MM.1S (cell line): ENCODE data around the gene VGLL3.

Source experiments
- DNase-seq: peaks from one replicate; pipeline ENCODE4 v3.0.0-alpha.2; 2015
- H2AFZ ChIP-seq: fragments of 300-600 bp; sonication (generic); 2 replicates; pipeline ENCODE4 v1.6.0; 2016; ENCODE audit warnings: antibody characterized with exemption, low read length
- H3F3A ChIP-seq: fragments of 300-600 bp; sonication (generic); 2 replicates; pipeline ENCODE4 v1.6.1; 2016; ENCODE audit warnings: mild to moderate bottlenecking, antibody characterized with exemption, low read length, moderate library complexity, mixed read lengths; ENCODE audit not compliant: insufficient read depth
- H3K27ac ChIP-seq: fragments of 300-600 bp; sonication (generic); 2 replicates; pipeline ENCODE4 v1.5.1; 2016; ENCODE audit warnings: mild to moderate bottlenecking, low read length
- H3K27me3 ChIP-seq: fragments of 300-600 bp; sonication (generic); replicated peaks from 2 replicates; pipeline ENCODE4 v1.6.0; 2016; ENCODE audit warnings: low read length; ENCODE audit not compliant: insufficient read depth
- H3K36me3 ChIP-seq: fragments of 300-600 bp; sonication (generic); replicated peaks from 2 replicates; pipeline ENCODE4 v1.6.1; 2016; ENCODE audit warnings: mild to moderate bottlenecking, low read length, mixed read lengths; ENCODE audit not compliant: insufficient read depth
- H3K4me1 ChIP-seq: fragments of 300-600 bp; sonication (generic); 2 replicates; pipeline ENCODE4 v1.6.1; 2016; ENCODE audit warnings: low read length, mixed read lengths
- H3K4me2 ChIP-seq: fragments of 300-600 bp; sonication (generic); 2 replicates; pipeline ENCODE4 v1.6.0; 2016; ENCODE audit warnings: low read depth, low read length
- H3K4me3 ChIP-seq: fragments of 300-600 bp; sonication (generic); 2 replicates; pipeline ENCODE4 v1.5.1; 2016; ENCODE audit warnings: low read length, mixed read lengths
- H3K79me2 ChIP-seq: fragments of 300-600 bp; sonication (generic); 2 replicates; pipeline ENCODE4 v1.6.1; 2016; ENCODE audit warnings: mixed run types, low read length, mixed read lengths
- H3K9ac ChIP-seq: fragments of 300-600 bp; sonication (generic); 2 replicates; pipeline ENCODE4 v1.6.1; 2016; ENCODE audit warnings: low read length, mixed read lengths
- H3K9me2 ChIP-seq: fragments of 300-600 bp; sonication (generic); replicated peaks from 2 replicates; pipeline ENCODE4 v1.6.1; 2016; ENCODE audit warnings: mild to moderate bottlenecking, low read length, mixed read lengths; ENCODE audit not compliant: insufficient read depth
- H3K9me3 ChIP-seq: fragments of 300-600 bp; sonication (generic); replicated peaks from 2 replicates; pipeline ENCODE4 v1.6.1; 2016; ENCODE audit warnings: mild to moderate bottlenecking, low read length, mixed read lengths; ENCODE audit not compliant: insufficient read depth
- H4K20me1 ChIP-seq: fragments of 300-600 bp; sonication (generic); 2 replicates; pipeline ENCODE4 v1.6.1; 2016; ENCODE audit warnings: mild to moderate bottlenecking, low read length, moderate library complexity, mixed read lengths; ENCODE audit not compliant: insufficient read depth
- CTCF ChIP-seq: fragments of 300-600 bp; sonication (generic); IDR thresholded peaks from 2 replicates; pipeline ENCODE4 v1.5.1; 2016; ENCODE audit warnings: antibody characterized with exemption, low read length, mixed read lengths
- EZH2 ChIP-seq: fragments of 300-600 bp; sonication (generic); optimal IDR thresholded peaks from 2 replicates; pipeline ENCODE3; 2017; ENCODE audit warnings: low read depth, mild to moderate bottlenecking, antibody characterized with exemption, low read length, mixed read lengths
- EZH2phosphoT487 ChIP-seq: fragments of 300-600 bp; sonication (generic); IDR thresholded peaks from 2 replicates; pipeline ENCODE4 v1.6.1; 2018; ENCODE audit warnings: antibody characterized with exemption, low read length

Gene VGLL3

GRCh38 chr3:86993704-86994103, 2.8 kb upstream of the VGLL3 start:
- no peak for TF ChIP-seq CTCF
- TF ChIP-seq EZH2 = no peak
- TF ChIP-seq EZH2phosphoT487 = no peak
- H3K9me2 ChIP-seq = no peaks in the 10 kb centered on the region
- H3K4me1 ChIP-seq = no peaks in the 10 kb centered on the region
- no peaks in the 10 kb centered on the region for H3K36me3 ChIP-seq
- no peak overlapping the region for H3K4me2 ChIP-seq
- H3K27ac ChIP-seq = no peak overlapping the region
- no peaks in the 10 kb centered on the region for H3K27me3 ChIP-seq
- no peak for DNase-seq
- H3K9ac ChIP-seq = no peak overlapping the region
- H3F3A ChIP-seq = no peaks in the 10 kb centered on the region
- no peak overlapping the region for H2AFZ ChIP-seq
- no peak overlapping the region for H3K4me3 ChIP-seq
- H3K9me3 ChIP-seq = no peaks in the 10 kb centered on the region
- H4K20me1 ChIP-seq = no peaks in the 10 kb centered on the region
- H3K79me2 ChIP-seq = no peaks in the 10 kb centered on the region

- no peaks in the 10 kb centered on the region for H3K79me2 ChIP-seq
- H3K36me3 ChIP-seq = no peaks in the 10 kb centered on the region
- DNase-seq = no peak
- TF ChIP-seq CTCF = no peak
- TF ChIP-seq EZH2phosphoT487 = no peak
- no peak for TF ChIP-seq EZH2
- no peaks in the 10 kb centered on the region for H3F3A ChIP-seq
- H3K9me2 ChIP-seq = no peaks in the 10 kb centered on the region
- no peak overlapping the region for H3K27ac ChIP-seq
- no peaks in the 10 kb centered on the region for H4K20me1 ChIP-seq
- H2AFZ ChIP-seq = 0 out of 2 replicates have a peak overlapping the region, but pooled peaks have one; percentile 94
- H3K9me3 ChIP-seq = no peaks in the 10 kb centered on the region
- H3K27me3 ChIP-seq = no peaks in the 10 kb centered on the region
- no peak overlapping the region for H3K9ac ChIP-seq
- peak overlapping the region; percentile 68 for H3K4me3 ChIP-seq
- H3K4me2 ChIP-seq = peak overlapping the region; percentile 84; the same call in 1 of the 2 replicates
- no peaks in the 10 kb centered on the region for H3K4me1 ChIP-seq
Observed at GRCh38 chr3:86991840-86992435, 989 bp upstream of the VGLL3 start.

- Histone ChIP-seq H3F3A (no peaks in the 10 kb centered on the region), H3K27ac (no peak overlapping the region), H3K4me1 (no peaks in the 10 kb centered on the region), H3K4me3 (peak overlapping the region; percentile 68), H3K9me3 (no peaks in the 10 kb centered on the region), H3K4me2 (peak overlapping the region; percentile 84), H4K20me1 (no peaks in the 10 kb centered on the region), H3K9ac (peak overlapping the region; percentile 23; the same call in 1 of the 2 replicates), H3K36me3 (no peaks in the 10 kb centered on the region), H3K27me3 (no peaks in the 10 kb centered on the region), H2AFZ (peak overlapping the region; percentile 94), H3K9me2 (no peaks in the 10 kb centered on the region), H3K79me2 (no peaks in the 10 kb centered on the region)
- DNase-seq = no peak
- TF ChIP-seq EZH2phosphoT487 = no peak
Observed at GRCh38 chr3:86991482-86991815, 500 bp upstream of the VGLL3 start.

- no peak overlapping the region for H3K27ac ChIP-seq
- H3K4me1 ChIP-seq = no peaks in the 10 kb centered on the region
Observed at GRCh38 chr3:86990012-86990733, 776 bp downstream of the VGLL3 start.

More at GRCh38 chr3:86990012-86990733, 776 bp downstream of the VGLL3 start:
- Histone ChIP-seq H3K36me3 (no peaks in the 10 kb centered on the region), H3K9ac (no peak overlapping the region), H3K27me3 (no peaks in the 10 kb centered on the region), H3K79me2 (no peaks in the 10 kb centered on the region), H3K4me3 (peak overlapping the region; percentile 68), H3K4me2 (peak overlapping the region; percentile 73), H3F3A (no peaks in the 10 kb centered on the region), H3K9me3 (no peaks in the 10 kb centered on the region), H2AFZ (peak overlapping the region; percentile 76), H4K20me1 (no peaks in the 10 kb centered on the region), H3K9me2 (no peaks in the 10 kb centered on the region)
- peak; percentile 14 for DNase-seq
- TF ChIP-seq EZH2 (no peak), CTCF (no peak), EZH2phosphoT487 (no peak)
